GM12873 (cell line): Measurements from ENCODE around the gene COQ9.

Source experiments
- TF ChIP-seq, protein P1 (sequence below): IDR thresholded peaks from 2 replicates; pipeline ENCODE4 v1.5.1; 2012; ENCODE audit warnings: low read depth, mild to moderate bottlenecking, moderate library complexity, low read length, control low read depth; ENCODE audit not compliant: insufficient read depth; ENCODE audit errors: missing control alignments

The COQ9 gene

DNA sequence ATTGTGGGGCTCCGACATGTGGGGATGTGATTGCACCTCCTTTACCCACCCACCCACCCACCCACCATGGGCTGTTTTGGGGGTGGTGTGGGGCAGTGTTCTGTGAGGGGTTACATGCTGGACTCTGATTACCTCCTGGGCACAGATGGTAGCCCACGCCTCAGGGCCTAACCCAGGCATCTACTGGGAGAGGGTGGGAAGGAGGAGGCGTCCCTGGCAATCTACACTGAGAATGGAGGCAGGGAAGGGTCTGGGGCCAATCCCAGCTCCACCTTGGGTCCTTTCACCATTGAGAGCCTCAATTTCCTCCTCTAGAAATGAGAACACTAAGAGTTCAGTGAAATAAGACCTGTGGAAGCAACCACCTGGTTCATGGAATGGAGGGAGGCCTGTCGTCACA, 50.8 kb downstream of the COQ9 start:
- TF ChIP-seq, protein P1, sequence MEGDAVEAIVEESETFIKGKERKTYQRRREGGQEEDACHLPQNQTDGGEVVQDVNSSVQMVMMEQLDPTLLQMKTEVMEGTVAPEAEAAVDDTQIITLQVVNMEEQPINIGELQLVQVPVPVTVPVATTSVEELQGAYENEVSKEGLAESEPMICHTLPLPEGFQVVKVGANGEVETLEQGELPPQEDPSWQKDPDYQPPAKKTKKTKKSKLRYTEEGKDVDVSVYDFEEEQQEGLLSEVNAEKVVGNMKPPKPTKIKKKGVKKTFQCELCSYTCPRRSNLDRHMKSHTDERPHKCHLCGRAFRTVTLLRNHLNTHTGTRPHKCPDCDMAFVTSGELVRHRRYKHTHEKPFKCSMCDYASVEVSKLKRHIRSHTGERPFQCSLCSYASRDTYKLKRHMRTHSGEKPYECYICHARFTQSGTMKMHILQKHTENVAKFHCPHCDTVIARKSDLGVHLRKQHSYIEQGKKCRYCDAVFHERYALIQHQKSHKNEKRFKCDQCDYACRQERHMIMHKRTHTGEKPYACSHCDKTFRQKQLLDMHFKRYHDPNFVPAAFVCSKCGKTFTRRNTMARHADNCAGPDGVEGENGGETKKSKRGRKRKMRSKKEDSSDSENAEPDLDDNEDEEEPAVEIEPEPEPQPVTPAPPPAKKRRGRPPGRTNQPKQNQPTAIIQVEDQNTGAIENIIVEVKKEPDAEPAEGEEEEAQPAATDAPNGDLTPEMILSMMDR, result no peak

DNA sequence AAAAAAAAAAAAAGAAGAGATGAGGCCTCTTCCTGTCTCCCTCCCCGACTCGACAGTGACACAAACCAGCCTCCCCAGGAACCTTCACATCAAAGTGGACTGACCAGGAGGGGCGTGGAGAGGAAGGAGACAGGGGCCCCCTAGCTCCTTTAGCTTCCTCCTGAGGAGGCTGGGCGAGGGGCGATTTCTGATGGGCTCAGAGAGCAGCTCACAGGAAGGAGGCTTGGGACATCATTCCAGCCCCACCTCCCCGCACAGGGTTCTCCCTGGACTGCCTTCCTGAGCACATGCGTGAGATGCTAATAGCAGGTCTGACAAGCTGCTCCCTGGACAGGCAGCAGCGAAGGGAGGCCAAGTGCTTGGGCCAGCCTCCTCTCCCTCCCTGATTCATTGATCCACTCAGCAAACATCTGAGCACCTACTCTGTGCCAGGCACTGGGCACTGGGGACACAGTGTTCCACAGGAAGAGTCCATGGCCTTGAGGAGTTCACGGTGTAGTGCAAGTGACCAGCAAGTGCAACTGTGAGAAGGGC, 53.4 kb downstream of the COQ9 start:
- TF ChIP-seq, protein P1, result no peak

DNA sequence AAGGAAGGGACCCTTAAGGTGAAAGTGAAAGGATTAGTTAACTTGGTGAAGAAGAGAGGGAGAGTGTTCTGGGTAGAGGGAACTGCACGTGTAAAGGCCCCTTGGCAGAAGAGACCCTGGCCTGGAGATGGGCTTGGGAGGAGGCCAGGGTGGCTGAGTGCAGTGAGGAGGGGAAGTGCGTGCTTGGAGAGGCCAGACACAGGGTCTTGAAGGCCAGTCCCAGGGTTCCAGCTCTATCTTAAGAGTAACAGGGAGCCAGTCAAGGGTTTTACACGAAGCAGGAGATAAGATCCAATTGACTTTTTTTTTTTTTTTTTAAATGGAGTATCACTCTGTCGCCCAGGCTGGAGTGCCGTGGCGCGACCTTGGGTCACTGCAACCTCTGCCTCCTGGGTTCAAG, 54.2 kb downstream of the COQ9 start:
- TF ChIP-seq, protein P1, result no peak

DNA sequence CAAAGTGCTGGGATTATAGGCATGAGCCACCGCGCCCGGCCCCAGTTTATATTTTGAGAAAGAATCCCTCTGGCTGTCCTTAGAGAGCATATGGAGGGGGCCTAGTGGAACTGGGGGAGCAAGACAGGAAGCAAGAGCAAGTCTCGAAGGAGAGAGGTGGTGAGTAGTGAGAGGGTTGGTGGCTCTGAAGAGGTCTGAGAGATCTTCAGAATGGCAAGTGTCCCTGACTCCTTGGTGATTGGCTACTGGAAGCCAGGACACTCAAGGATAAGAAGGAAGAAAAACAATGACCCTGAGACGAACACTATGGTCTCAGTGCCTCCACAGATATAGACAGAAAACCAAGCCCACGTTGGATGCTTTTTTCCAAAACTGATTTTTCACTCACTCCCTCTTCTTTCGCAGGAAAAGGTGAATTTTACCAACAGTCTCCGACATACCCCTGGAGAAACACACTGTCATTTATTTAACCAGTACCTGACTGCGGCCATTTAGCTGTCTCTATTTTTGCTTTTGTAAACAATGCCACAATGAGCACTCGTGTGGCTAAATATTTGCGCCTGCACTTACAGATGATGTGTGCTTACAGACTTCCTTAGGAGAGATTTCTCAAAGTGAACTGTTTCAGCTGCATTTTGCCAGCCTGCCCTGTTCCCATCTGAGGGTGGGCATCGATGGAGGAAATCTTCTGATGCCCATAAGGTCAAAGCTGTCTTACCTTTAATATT, 54.9 kb downstream of the COQ9 start:
- TF ChIP-seq, protein P1, result no peak

DNA sequence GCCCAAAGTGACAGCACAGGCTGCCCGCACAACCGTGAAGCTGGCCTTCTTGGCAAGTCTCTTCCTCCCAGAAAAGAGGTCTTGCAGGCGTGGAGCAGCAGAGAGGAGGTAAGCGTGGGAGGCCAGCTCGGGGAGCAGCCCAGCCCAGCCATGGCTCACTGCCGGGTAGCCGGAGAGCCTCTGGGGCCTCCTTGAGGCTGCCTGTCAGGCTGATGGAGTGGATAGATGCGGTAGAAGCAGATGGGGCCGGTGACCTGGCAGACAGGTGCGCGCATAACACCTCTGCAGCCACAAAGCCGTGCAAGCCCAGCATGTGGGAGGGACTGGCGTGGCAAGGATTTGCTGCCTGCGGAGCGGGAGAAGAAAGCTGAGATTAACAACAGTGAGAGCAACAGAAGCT, 56.1 kb downstream of the COQ9 start:
- TF ChIP-seq, protein P1, result no peak

DNA sequence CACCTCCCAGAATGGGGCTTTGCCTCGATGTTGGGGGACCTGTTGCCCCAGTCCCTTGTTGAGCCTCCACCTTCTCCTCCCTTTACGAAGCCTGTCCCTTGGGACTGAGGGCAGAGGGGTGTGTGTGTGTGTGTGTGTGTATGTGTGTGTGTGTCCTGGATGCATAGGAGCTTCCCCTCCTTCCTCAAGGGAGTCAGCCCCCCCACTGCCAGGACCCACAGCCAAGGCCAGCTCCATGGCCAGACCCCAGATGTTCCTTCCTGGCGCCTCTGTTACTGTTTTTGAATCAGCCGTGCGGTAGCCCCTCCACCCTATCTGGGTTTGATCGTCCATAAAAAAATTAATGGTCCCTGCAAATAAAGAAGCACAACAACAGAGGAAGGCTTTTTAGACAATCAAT, 56.7 kb downstream of the COQ9 start:
- TF ChIP-seq, protein P1, result no peak

DNA sequence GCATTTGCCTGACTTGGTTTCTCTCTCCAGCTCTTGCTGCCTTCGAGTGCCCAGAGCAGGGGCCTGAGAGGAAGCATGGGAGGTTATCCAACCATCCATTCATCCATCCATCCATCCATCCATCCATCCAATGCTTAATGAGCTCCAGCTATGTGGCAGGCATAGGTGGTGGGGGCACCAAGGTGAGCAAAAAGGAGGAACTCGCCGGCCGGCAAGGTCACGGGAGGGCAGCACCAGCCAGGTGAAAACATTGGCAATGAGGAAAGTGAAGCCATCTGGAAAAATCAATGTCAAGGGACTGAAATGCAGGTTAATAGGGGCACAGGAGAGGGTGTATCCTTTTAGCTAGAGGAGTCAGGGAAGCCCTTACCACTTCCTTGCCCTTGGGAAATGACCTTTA, 57.2 kb downstream of the COQ9 start:
- TF ChIP-seq, protein P1, result no peak

DNA sequence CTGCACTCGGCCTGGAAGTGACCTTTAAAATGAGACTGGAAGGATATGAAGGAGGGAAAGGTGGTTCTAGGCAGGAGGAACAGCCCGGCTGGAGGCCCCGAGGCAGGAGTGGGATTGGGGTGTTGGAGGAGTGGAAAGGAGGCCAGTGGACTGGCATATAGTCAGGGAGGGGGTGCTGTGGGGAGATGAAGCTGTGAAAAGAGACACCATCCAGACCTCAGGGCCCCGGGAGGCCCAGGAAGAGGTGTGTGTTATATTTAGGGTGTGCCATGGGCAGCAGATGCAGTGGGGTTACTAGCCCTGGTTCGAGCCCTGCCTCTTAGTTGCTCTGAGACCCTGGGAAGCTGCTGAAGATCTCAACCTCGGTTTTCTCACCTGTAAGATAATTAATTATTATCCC, 57.9 kb downstream of the COQ9 start:
- TF ChIP-seq, protein P1, result no peak
